HG02763 (cell line): ENCODE data around the gene BTAF1.
"Not testable (repeated sequence)": the region's sequence is repeated elsewhere in the genome, so short reads cannot be mapped to it uniquely, and the experiment has no call there.

Experiments
- ATAC-seq: cut with Tn5 transposase; IDR thresholded peaks from one replicate; pipeline ENCODE4 v1.9.1; 2021; ENCODE audit warnings: mild to moderate bottlenecking, moderate library complexity; ENCODE audit not compliant: unreplicated experiment

BTAF1 gene

DNA sequence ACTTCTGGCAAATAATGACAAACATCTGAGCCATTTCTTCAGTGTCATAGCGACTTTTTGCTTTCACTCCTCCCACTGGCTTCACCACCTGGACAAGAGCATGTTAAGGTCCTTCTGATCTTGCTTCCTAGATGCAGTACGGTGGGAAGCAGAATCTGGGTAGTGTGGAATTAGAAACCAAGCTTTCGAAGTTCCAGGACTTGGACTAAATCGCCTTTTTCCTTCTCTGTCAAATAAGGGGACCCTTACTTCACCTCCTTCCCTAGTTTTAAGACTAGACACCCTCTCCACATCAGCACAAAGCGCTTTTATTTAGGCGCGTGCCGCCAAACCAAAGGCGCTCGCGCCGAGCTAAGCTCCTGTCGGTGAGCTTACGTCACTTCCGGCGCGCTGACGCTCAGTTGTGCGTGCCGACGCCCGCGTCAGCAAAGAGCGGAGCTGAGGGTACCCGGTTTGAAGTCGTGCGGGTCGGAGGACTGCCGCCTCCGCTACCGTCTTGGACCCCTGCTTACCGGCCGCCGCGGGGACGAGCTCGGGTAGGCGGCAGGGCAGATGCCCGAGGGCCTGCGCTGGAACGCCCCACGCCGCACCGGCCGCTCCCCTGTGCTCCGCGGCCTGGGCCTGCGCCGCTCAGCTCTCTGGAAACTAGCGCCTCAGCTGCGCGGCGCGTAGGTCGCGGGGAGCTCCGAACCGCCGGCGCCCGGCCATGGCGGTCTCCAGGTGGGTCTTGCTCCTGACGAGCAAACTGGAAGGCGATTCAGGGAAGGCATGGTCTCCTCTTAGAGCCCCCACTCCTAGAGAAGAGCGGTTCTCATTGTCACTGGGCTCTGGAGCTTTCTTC is at the start of gene BTAF1:
BTAF1 (plus strand) TSS at position 400 of the 841 bp plus-strand sequence; CDS start at position 707, 307 bp downstream.
- ATAC-seq = peak; percentile 96

GRCh38 chr10:91875156-91875555 is 48.4 kb upstream of the BTAF1 start:
- ATAC-seq = no peak

GRCh38 chr10:91875779-91876178 is 47.8 kb upstream of the BTAF1 start:
- no peak for ATAC-seq

GRCh38 chr10:91879515-91880170 is 43.9 kb upstream of the BTAF1 start:
- ATAC-seq = no peak

DNA sequence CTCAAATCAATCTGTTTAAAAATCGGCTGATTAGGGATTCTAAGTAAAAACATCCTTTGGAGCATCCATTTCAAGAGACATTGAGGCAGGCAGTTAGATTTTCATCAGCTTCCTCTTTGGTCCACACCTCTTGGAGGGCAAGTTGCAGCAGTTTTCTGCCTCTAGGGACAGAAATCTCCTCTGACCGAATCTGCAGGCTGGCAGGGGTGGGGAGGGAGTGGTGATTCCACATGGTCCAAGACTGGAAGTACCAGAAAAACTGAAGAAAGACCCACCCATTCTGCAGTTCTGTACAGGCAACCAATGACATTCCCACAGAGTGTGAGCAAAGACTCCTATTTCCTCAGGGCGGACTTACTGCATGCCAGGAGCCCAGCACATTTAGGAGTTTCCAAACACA is 43.3 kb upstream of the BTAF1 start:
- ATAC-seq = no peak

- no peak for ATAC-seq
Measured at GRCh38 chr10:91883549-91884444, 39.8 kb upstream of the BTAF1 start.

DNA sequence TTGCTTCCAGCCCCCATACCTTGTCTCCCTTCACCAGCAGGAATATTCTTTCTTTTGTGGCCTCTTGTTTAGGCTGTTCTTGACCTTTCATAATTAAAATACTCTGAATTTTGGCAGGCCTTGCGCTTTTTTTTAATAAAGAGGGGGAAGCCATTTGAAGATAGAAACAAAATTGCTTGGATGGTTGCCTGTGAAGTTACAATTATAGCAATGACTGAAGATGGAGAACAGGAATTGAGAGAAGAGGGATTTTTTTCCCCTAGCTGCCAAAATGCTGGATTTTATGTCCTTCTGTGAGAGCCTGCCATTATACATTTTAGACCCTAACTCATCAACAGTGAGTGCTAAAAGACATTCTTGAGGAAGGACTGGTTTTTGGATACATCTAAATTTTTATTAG is 39.0 kb upstream of the BTAF1 start:
- no peak for ATAC-seq

DNA sequence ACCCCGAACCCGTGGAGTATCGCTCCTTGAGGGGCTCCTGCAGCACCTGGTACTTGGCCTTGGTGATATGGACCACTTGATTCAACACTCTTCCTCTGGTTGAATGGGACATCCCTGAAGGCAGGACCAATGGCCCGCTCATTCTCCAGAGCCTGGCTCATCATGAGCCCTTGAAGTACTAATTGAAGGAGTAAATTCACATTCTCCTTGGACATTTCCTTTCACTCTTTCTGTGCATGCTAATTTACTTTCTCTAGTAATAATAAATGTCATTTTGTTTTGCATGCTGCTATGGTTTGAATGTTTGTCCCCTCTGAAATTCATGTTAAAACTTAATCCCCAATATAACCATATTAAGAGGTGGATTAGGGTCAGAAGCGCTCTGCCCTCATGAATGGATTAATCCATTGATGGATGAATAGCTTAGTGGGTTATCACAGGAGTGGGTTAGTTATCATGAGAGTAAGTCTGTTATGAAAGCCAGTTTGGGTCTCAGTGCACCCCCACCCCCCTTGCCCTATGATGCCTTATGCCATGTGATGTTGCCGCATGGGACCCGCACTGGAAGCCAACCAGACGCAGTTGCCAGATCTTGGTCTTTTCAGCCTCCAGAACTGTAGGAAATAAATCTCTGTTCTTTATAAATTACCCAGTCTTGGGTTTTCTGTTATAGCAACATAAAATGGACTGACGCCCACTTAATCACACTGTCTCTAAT is 38.0 kb upstream of the BTAF1 start:
- ATAC-seq = no peak

DNA sequence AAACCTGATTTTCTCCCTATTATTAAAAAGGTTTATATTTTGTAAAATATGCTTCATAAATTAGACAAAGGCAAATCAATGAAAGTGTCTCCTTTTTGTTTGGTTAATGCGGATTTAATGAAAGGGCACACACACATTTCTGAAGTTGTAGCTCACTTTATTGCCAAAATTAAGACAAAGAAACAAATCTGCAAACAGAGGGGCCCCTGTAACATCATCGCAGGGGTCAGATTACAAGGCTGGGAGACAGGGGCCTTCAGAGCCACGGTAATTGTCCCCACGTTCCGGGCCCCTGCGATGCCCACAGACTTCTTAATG is 36.7 kb upstream of the BTAF1 start:
- ATAC-seq = no peak

DNA sequence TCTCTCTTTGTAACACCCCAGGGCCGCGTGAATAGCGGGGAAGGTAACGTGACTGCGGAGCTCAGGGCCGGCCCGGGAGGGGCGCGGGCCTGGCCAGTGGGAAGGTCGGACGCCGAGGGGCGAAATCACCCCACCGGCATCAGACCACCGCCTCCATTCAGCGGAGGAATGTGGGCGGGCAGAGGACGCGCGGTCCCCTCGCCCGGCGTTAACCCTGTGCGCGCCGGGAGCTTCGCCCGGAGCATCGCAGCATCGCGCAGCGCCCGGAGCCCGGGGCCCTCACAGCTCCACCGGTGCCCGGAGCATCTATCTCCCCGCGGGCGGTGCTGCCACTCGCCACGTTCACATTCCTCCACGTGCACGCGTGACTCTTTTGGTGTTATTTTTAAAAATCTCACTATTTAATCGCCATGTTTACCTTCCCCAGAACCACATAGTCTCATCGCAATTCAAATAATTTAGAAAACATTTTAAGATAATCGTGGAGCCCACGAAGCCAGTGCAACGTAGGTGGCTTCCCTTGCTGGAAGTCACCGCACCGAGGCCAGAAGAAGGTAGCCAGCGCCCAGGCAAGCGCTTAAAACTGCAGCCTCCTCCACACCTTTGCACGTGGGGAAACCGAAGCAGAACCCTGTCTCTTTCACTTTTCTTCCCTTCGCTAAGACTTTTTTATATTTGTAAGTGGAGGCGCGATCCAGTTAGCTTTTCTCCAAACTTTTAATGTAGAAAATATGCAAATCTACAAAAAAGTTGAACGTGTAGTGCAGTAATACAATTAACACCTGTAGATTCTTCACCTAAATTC is 36.1 kb upstream of the BTAF1 start:
- no peak for ATAC-seq

DNA sequence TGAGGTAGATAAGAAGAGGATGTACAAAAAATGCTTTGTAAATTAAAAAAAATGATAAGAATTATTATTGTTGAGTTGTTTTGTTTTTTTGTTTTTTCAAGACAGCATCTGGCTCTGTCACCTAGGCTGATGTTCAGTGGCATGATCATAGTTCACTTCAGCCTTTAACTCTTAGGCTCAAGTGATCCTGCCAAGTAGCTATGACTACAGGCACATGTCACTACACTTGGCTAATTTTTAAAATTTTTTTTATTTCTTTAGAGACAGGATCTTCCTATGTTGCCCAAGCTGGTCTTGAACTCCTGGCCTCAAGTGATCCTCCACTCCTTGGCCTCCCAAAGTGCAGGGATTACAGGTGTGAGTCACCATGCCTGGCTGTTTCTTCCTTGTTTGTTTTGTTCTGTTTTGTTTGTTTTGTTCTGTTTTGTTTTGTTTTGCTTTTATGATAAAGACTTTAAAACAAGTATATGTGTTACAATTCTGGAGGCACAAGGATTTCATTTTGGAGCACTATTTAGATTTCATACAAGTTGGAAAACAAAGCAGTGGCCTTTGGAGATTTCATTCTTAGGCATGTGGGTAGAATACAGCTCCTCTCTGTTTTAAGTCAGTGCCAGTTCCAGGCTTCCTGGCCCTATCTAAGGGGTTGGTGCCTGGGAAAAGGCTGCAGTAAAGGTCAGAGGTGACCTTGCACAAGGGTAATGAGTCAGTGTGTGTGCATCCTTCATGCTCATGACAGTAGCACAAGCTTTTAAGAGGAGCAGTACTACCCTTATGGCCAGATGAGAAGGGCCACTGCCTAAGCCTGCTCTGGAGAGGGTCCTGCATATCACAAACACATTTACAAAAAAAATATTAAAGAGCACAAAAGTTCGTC is 32.2 kb upstream of the BTAF1 start:
- no peak for ATAC-seq

DNA sequence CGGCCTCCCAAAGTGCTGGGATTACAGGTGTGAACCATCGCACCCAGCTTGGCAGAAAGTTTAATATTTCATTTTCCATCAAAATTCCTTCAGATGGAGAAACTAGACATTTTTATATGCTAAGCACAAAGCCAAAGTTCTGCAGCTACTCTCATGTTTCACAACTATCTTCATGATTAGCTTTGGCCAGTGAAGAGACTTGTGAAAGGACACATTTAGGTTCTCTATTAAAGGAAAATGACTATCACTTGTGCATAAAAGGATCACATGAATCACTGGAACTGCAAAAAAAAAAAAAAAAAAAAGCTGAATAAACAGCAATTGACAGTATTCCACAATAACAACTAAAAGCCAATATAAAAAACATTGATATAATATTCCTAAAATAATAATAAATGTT is 30.5 kb upstream of the BTAF1 start:
- no peak for ATAC-seq

GRCh38 chr10:91894261-91894685 is 29.3 kb upstream of the BTAF1 start:
- ATAC-seq = not testable (repeated sequence)

GRCh38 chr10:91896212-91896756 is 27.3 kb upstream of the BTAF1 start:
- no peak for ATAC-seq

DNA sequence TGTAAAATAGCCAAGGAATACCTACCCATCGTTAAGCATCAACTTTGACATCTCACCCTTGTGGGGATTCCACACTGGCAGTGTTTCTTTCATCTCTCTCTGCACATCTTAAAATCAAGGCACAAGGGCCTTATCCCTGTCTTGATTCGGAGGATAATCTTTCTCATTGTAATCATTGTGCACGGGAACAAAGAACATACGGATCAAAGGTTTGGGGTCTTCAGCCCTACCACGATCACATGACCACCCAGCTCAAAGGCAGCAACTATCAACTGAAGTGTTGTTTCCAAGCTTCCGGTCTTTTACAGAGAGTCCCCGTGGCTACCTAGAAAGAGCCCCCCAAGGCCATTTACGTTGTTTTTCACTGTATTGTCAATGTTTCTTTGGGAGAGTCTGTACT is 26.1 kb upstream of the BTAF1 start:
- ATAC-seq = no peak

DNA sequence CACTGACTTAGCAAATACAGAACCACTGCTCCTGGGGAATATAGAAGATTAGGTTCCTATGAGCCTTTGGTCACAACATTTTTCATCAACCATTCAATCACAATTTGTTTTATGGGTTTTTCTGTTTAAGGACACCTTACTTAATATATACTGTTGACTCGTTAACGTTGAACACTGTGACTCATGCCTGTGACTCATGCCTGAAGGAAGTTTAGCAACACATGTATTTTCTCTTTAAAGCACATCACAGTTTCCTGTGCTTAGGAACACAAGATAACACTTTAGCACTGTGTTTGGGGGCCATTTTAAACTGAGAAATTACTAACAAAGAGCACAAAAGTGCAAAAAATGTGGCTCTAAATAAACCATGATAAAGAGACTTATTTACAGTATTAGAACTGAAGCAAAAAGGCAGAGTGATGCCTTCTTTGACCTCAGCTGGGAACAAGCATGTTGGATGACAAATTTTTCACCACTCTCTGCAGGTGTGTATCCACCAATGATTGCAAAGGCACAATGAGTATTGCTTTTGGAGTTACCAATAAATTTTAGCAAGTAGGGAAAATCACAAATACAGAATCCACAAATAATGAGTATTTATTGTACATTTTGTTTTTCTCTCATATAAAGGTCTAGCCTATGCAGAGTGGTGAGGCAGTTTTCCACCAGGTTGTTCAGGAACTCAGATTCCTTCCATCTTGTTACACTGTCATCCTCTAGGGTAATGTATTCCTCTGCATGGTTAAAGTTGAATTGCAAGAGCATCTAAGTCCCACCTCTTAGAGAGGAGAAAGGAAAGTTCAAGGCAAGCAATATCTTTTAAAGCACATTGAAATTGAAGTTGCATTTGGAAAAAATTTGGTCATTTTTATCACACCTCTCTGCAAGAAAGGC is 21.5 kb upstream of the BTAF1 start:
- no peak for ATAC-seq

- ATAC-seq = no peak
Measured at GRCh38 chr10:91907033-91907594, 16.5 kb upstream of the BTAF1 start.
